ENCODE data around the gene DDX39B. TPM values are rescaled to one million over a fixed set of nuclear protein-coding genes. Genes with fewer than 3 reads are reported as not detected.

DDX39B gene
- total RNA-seq, 2 experiments from 2014 or later = 568 to 572 TPM

GRCh38 chr6:31586599-31587281, 44.9 kb upstream of the DDX39B start:
- ChIA-PET CTCF (interaction anchor here (1.4 to 56.2 kb wide), 3 partner anchors 5 to 92 kb away, joined by 3 to 2542 read pairs (median 2542); partner anchors contain the start of genes ATP6V1G2, DDX39B, LST1 and LTA), POLR2A (interaction anchor here (0.9 to 35.7 kb wide), 9 partner anchors 3 to 277 kb away, joined by 3 to 1181 read pairs (median 4); partner anchors contain the start of genes ATP6V1G2, DDX39B, GPANK1 and LST1)
- intact Hi-C loops (cut with micrococcal nuclease) = no loop called here
- DNase-seq (peak; percentile 57), ATAC-seq (peak; percentile 36)
- H3K9me3 Mint-ChIP-seq = no peaks in the 10 kb centered on the region
- H3K4me3 Mint-ChIP-seq = peak overlapping the region; percentile 76
- peak overlapping the region; percentile 96 for H3K27ac Mint-ChIP-seq
- peaks cover 65% of the 10 kb centered on the region for H3K4me1 Mint-ChIP-seq (ENCODE audit: low read depth)
- peaks cover 30% of the 10 kb centered on the region for H3K36me3 Mint-ChIP-seq (ENCODE audit: low read depth)
- no peaks in the 10 kb centered on the region for H3K27me3 Mint-ChIP-seq
- no peak for TF ChIP-seq CTCF (IDR thresholded peaks at IDR 0.05)

- CTCF ChIA-PET = interaction anchor here (1.2 to 56.2 kb wide), 3 partner anchors 6 to 31 kb away, joined by 3 to 2542 read pairs (median 2542); partner anchors contain the start of genes ATP6V1G2, DDX39B, LST1 and LTA
- DNase-seq (no peak), ATAC-seq (peak; percentile 14)
- Mint-ChIP-seq H3K27me3 (no peaks in the 10 kb centered on the region), H3K36me3 (ENCODE audit: low read depth) (peaks cover 38% of the 10 kb centered on the region), H3K9me3 (no peaks in the 10 kb centered on the region), H3K27ac (peak within 1 kb of the TSS; percentile 96), H3K4me1 (ENCODE audit: low read depth) (peaks cover 63% of the 10 kb centered on the region), H3K4me3 (peak within 1 kb of the TSS; percentile 76)
- intact Hi-C loops (cut with micrococcal nuclease) = no loop called here
- TF ChIP-seq CTCF (IDR thresholded peaks at IDR 0.05) = no peak
- POLR2A ChIA-PET = interaction anchor here (0.8 to 35.7 kb wide), 5 partner anchors 2 to 45 kb away, joined by 3 to 1181 read pairs (median 26); partner anchors contain the start of genes DDX39B, LST1, LTA and LTB
Measured at GRCh38 chr6:31586008-31586407, 44.2 kb upstream of the DDX39B start, which contains the start of gene LST1. Gene LST1, plus strand, starts transcription at chr6:31586277. Its CDS starts 1,023 bp downstream, at chr6:31587300.

- intact Hi-C loops (cut with micrococcal nuclease) = no loop called here
- ChIA-PET CTCF (interaction anchor here (1.2 to 56.2 kb wide), 3 partner anchors 7 to 31 kb away, joined by 3 to 2542 read pairs (median 2542); partner anchors contain the start of genes ATP6V1G2, DDX39B, LST1 and LTA), POLR2A (interaction anchor here (0.8 to 35.7 kb wide), 6 partner anchors 2 to 44 kb away, joined by 3 to 1181 read pairs (median 16); partner anchors contain the start of genes DDX39B, LST1, LTA and LTB)
- peak; percentile 74 for TF ChIP-seq CTCF (IDR thresholded peaks at IDR 0.05)
- ATAC-seq (peak; percentile 42), DNase-seq (peak; percentile 74)
- Mint-ChIP-seq H3K27ac (peak overlapping the region; percentile 96), H3K9me3 (no peaks in the 10 kb centered on the region), H3K4me3 (peak overlapping the region; percentile 76), H3K4me1 (ENCODE audit: low read depth) (peaks cover 61% of the 10 kb centered on the region), H3K27me3 (no peaks in the 10 kb centered on the region), H3K36me3 (ENCODE audit: low read depth) (peaks cover 40% of the 10 kb centered on the region)
Measured at GRCh38 chr6:31585491-31585890, 43.7 kb upstream of the DDX39B start.

- DNase-seq (peak; percentile 67), ATAC-seq (peak; percentile 17)
- CTCF ChIA-PET = interaction anchor here (1.5 to 56.2 kb wide), 3 partner anchors 10 to 58 kb away, joined by 3 to 2542 read pairs (median 2542); partner anchors contain the start of genes ATP6V1G2, DDX39B, LST1 and LTA
- H3K36me3 Mint-ChIP-seq (ENCODE audit: low read depth) = peaks cover 53% of the 10 kb centered on the region
- no peaks in the 10 kb centered on the region for H3K27me3 Mint-ChIP-seq
- peaks cover 58% of the 10 kb centered on the region for H3K4me1 Mint-ChIP-seq (ENCODE audit: low read depth)
- H3K27ac Mint-ChIP-seq = peak within 1 kb of the TSS; percentile 98
- H3K4me3 Mint-ChIP-seq = peak within 1 kb of the TSS; percentile 96
- intact Hi-C loops (cut with micrococcal nuclease) = loop anchor here (5.0 kb wide), 1 partner anchor 35 kb away; the partner anchor contains the start of genes ATP6V1G2 and NFKBIL1
- POLR2A ChIA-PET = interaction anchor here (1.0 to 35.7 kb wide), 10 partner anchors 2 to 194 kb away, joined by 3 to 1181 read pairs (median 8); partner anchors contain the start of genes ATP6V1G2, DDX39B, LST1 and LTA
- TF ChIP-seq CTCF (IDR thresholded peaks at IDR 0.05) = no peak
- H3K9me3 Mint-ChIP-seq = no peaks in the 10 kb centered on the region
Measured at GRCh38 chr6:31582230-31582643, 40.4 kb upstream of the DDX39B start, which contains the start of gene LTB. Gene LTB, minus strand, starts transcription at chr6:31582424. Its CDS starts 7 bp downstream, at chr6:31582417.

Data from activated CD8-positive, alpha-beta T cell treated with anti-CD3 and anti-CD28 coated beads for 36 hours (primary cell).